Bronchial epithelial cell (primary cell): ENCODE results near the gene PRSS12. TPM values are rescaled to one million over a fixed set of nuclear protein-coding genes. Genes with fewer than 3 reads are reported as not detected.
"Not testable (repeated sequence)": the region's sequence is repeated elsewhere in the genome, so short reads cannot be mapped to it uniquely, and the experiment has no call there.

Experiments
- DNase-seq: peaks from one replicate; pipeline ENCODE4 v3.0.0-alpha.2; 2010; ENCODE audit warnings: low read depth
- FAIRE-seq: peaks from 2 replicates; lab custom pipeline; 2011; peaks lifted over from hg19 to GRCh38; lab: Jason Lieb, UNC
- H3K27me3 ChIP-seq: 2 replicates; pipeline ENCODE4 v1.5.1; 2011; ENCODE audit warnings: low read length; ENCODE audit not compliant: control insufficient read depth, insufficient read depth
- H3K36me3 ChIP-seq: 2 replicates; pipeline ENCODE4 v1.5.1; 2011; ENCODE audit warnings: low read length; ENCODE audit not compliant: control insufficient read depth, insufficient read depth
- H3K4me3 ChIP-seq: 2 replicates; pipeline ENCODE4 v1.5.1; 2011; ENCODE audit warnings: mild to moderate bottlenecking, low read depth, low read length, control low read depth
- total RNA-seq: library from RNA; depleted of rRNA; stranded (reverse); fragments of >200 nt; gene quantifications from 2 replicates; pipeline ENCODE4 v1.2.1, GENCODE V29; 2014
- TF ChIP-seq, protein P1 (sequence below): IDR thresholded peaks from 2 replicates; pipeline ENCODE4 v1.5.1; 2011; ENCODE audit warnings: mild to moderate bottlenecking, moderate library complexity, low read length, control low read depth, inconsistent platforms; ENCODE audit not compliant: insufficient read depth, severe bottlenecking

Gene PRSS12
- total RNA-seq, 1 donor from 2014 or later: 24.2 TPM

DNA sequence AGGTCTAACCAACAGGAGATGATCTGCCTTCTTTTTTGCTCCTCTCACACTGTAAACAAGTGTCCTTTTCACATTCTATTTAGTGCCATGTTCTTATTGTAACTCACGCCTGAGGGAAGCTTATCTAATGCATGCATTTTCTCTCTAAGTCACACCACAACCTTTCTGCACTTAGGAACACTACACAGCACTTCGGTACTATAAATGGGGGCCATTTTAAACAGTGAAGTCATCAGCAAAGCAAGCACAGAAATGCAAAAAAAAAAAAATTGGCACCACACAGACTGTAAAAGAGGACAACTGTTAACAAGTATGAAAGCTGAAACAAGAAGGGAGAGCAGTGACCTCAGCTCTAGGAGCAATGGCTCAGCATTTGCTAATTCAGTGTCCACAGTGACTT, 45.2 kb downstream of the PRSS12 start:
- TF ChIP-seq, protein P1, sequence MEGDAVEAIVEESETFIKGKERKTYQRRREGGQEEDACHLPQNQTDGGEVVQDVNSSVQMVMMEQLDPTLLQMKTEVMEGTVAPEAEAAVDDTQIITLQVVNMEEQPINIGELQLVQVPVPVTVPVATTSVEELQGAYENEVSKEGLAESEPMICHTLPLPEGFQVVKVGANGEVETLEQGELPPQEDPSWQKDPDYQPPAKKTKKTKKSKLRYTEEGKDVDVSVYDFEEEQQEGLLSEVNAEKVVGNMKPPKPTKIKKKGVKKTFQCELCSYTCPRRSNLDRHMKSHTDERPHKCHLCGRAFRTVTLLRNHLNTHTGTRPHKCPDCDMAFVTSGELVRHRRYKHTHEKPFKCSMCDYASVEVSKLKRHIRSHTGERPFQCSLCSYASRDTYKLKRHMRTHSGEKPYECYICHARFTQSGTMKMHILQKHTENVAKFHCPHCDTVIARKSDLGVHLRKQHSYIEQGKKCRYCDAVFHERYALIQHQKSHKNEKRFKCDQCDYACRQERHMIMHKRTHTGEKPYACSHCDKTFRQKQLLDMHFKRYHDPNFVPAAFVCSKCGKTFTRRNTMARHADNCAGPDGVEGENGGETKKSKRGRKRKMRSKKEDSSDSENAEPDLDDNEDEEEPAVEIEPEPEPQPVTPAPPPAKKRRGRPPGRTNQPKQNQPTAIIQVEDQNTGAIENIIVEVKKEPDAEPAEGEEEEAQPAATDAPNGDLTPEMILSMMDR: no peak
- Histone ChIP-seq H3K4me3 (no peak overlapping the region), H3K36me3 (no peaks in the 10 kb centered on the region), H3K27me3 (no peaks in the 10 kb centered on the region)
- DNase-seq: no peak
- no peak for FAIRE-seq

DNA sequence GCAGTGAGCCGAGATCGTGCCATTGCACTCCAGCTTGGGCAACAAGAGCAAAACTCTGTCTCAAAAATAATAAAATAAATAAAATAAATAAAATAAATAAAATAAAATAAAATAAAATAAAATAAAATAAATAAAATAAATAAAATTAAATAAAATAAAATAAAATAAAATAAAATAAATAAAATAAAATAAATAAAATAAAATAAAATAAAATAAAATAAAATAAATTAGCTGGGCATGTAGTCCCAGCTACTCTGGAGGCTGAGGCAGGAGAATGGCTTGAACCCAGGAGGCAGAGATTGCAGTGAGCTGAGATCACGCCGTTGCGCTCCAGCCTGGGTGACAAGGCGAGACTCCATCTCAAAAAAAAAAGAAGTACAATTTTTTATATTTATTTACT, 53.2 kb downstream of the PRSS12 start:
- not testable (repeated sequence) for H3K4me3 ChIP-seq, FAIRE-seq, DNase-seq

DNA sequence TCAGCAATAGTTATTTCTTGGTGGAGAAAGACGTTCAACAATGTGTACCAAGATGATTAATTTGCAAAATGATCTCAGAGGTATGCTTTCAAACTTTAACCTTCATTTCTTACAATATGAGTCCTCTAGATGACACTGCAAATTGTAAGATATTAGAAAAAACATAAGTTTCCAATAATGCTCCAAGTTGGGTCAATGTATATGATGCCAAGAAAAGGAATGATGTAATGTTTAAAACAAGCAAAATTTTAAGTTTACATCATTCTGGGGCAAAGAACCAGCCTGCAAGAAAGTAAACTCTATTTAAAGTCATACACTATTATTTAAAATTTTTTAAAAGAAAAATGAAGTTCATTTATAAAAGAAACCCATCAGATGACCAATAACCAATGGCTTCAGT, 56.1 kb downstream of the PRSS12 start:
- Histone ChIP-seq H3K27me3 (no peaks in the 10 kb centered on the region), H3K4me3 (no peak overlapping the region), H3K36me3 (peaks cover 2% of the 10 kb centered on the region)
- no peak for FAIRE-seq
- no peak for DNase-seq
- TF ChIP-seq, protein P1: no peak

More for the DNA sequence above, 53.2 kb downstream of the PRSS12 start:
- not testable (repeated sequence) for H3K36me3 ChIP-seq, H3K27me3 ChIP-seq

DNA sequence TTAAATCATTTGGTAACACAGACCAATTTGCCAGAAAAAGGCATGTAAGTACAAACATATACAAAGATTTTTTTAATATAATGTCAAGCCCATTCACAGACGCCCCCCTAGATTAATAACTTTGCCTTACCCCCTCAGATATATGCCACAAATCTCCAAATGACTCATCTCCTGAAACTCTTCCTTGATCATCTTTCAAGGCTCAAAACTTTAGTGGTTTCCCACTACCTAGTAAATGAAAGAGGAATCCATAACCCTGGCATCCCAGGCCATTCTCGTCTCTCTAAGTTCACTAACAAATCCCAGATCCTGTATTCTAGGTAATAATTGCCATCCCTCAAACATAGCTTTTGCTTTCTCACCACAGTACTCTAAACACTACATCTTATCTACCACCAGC, 61.9 kb downstream of the PRSS12 start:
- TF ChIP-seq, protein P1: no peak
- FAIRE-seq (no peak), DNase-seq (no peak)
- Histone ChIP-seq H3K27me3 (no peaks in the 10 kb centered on the region), H3K4me3 (no peak overlapping the region), H3K36me3 (peaks cover 2% of the 10 kb centered on the region)

DNA sequence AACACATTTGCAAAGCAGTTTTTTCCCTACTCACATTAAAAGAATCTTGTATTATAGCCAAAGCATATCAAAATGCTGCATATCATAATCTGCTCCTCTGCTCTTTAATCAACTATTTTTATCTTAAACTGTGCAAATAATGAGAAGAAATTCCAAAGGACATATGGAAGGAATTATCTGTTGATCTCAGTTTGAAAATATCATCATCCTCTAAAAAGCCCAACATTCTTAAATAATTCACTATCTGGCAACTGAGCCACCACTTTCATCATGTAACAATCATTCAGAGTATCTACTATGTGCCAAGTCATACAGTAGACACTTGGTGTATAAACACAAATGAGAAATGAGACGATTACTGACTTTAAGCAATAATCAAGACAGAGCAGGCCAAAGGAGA, 63.0 kb downstream of the PRSS12 start:
- Histone ChIP-seq H3K36me3 (no peaks in the 10 kb centered on the region), H3K4me3 (no peak overlapping the region), H3K27me3 (no peaks in the 10 kb centered on the region)
- TF ChIP-seq, protein P1: no peak
- no peak for FAIRE-seq
- no peak for DNase-seq

DNA sequence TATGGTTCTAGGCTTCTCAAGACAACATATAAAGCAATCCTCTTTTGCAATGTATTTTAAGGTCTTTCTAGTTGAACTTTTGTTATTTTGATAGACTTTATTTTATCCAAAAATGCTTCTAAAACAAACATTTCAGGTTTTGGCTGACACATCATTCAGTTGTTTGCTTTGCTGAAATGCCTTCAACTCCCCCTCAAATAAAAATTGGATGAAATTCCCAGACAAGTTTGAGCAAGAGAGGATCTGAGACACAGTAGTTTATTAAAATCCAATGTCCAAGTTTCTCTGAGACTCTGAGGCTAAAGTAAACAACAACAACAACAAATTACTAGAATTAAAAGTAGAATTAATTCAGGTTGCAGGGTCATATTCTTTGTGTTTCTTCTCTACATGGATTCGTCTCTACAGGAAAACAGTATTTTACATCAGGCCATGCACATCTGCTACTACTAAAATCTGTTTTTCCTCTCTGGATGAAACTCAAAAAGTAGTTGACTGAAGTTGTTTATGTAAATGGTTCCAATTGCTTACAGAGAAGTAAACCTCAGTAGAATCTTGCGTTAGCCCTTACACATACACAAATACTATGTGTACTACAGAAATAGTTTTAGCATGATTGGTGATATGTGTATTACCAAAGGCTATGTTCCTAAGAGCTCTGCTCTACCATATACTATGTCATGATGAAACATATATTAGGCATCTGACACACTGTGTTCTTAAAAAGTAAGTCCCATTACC, 64.9 kb downstream of the PRSS12 start:
- FAIRE-seq (no peak), DNase-seq (peak; percentile 93)
- TF ChIP-seq, protein P1: no peak
- Histone ChIP-seq H3K4me3 (no peak overlapping the region), H3K27me3 (no peaks in the 10 kb centered on the region), H3K36me3 (no peaks in the 10 kb centered on the region)
